Left hindlimb (tissue), 1 donor: Measurements from ENCODE around the gene WDCP.
"Not testable (repeated sequence)": the region's sequence is repeated elsewhere in the genome, so short reads cannot be mapped to it uniquely, and the experiment has no call there.

Experiments
- DNase-seq: peaks from one replicate; pipeline ENCODE4 v3.0.0-alpha.2; 2018

Gene WDCP

GRCh38 chr2:24021122-24021998 lies 25.8 kb downstream of the WDCP start:
- DNase-seq: no peak

- DNase-seq: no peak
Measured at GRCh38 chr2:24020244-24020643, 26.9 kb downstream of the WDCP start.

GRCh38 chr2:24019729-24020128 lies 27.5 kb downstream of the WDCP start:
- DNase-seq: no peak

GRCh38 chr2:24018241-24018640 lies 28.9 kb downstream of the WDCP start:
- no peak for DNase-seq

DNA sequence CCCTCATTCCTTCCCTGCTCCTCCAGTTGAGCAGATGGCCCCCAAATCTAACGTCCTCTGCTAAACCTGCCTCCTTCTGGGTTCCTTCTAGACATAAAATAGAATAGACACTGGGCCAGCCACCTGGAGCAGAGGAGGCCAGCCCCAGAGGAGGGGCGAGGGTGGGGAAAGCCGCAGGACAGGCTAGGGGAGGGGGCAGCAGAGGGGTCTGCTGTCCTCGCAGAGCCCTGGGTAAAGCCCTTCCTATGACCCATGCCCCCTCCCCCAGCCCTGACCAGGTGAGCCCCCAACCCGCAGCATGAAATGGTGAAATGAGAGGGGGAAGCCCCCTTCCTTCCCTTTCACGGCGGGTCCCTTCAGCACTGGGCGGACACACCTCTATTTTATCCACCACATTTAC lies 29.5 kb downstream of the WDCP start:
- DNase-seq: no peak

- no peak for DNase-seq
Measured at GRCh38 chr2:24016853-24017703, 30.1 kb downstream of the WDCP start.

GRCh38 chr2:24016376-24016761 lies 30.8 kb downstream of the WDCP start:
- DNase-seq: no peak

- DNase-seq: no peak
Measured at GRCh38 chr2:24015562-24016375, 31.4 kb downstream of the WDCP start.

DNA sequence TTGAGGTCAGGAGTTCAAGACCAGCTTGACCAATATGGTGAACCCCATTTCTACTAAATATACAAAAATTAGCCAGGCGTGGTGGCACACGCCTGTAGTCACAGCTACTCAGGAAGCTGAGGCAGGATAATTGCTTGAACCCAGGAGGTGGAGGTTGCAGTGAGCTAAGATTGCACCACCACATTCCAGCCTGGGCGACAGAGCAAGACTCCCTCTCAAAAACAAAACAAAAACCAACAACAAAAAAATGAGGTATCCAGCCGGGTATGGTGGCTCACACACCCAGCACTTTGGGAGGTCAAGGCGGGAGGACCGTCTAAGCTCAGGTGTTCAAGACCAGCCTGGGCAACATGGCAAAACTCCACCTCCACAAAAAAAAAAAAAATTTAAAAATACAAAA lies 32.3 kb downstream of the WDCP start:
- DNase-seq: not testable (repeated sequence)

- no peak for DNase-seq
Measured at GRCh38 chr2:24012521-24013188, 34.5 kb downstream of the WDCP start.

DNA sequence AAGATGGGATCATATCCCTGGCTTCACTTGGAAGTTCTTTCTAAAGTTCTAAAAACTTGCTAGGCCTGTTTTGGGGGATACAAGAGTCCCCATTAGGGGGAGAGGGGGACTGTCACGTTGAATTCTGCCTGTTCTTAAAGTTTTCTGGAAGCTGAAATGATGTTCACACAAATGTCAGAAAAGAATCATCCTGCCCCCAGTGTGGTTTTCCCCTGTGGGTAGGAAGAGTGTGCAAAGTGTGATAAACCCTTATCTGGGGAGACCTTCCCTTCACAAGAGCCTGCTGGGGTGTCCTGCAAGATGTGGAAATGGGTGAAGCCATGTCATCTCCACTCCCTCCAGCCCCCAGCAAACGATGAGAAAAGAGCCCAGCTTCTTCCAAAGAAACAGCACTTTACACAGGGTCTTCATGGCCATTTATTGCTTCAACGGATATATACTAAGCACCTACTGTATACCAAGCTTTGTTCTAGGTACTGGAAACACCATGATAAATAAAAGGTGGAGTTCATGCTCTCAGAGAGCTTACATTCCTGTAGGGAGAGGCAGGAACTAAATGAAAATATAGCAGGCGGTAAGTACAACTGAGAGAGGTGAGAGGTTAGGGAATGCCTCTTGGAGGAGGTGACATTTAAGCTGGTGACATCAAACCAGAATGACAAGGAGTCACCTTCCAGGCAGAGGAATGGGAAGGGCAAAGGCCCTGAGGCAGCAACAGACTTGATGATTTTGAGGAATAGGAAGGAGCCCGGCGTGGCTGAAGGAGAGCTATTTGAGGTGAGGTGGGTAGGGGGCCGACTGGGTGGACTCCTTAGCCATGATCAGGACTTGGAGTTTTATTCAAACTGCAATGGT lies 35.7 kb downstream of the WDCP start:
- DNase-seq: no peak

DNA sequence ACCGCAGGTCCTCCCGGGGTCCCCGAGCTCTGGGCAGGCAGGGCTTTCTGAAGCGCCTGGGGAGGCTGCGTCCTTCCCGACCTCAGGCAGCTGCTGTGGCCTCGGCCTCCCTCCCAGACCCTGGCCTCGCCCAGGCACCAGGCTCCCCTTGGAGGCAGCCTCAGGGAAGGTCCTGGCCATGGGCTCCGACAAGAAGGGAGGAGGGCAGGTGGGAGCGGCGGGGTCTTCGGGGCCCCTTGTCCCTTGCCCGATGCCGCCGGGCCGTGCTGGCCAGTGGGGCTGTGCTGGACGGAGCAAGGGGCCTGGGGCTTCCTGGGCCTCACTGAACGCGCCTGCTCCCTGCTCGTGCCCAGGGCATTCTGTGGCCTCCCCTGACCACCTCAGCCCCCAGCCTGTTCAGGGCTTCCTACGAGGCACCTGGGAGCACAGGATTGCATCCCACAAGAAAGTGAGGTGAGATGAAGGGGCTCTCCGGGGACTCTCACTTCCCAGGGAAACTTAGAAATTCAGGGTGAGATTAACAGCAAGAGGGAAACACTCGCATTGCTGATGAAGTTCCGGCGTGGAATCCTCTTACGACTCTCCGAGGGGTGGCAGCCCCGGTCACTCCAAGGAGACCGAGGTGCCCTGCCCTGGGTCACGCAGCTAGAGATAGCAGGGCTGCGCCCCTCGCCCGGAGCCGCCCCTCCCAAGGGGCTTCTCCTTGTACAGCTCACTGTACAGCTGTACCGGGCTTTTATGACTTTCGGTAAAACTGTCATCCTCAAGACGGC lies 36.5 kb downstream of the WDCP start:
- DNase-seq: peak; percentile 29

DNA sequence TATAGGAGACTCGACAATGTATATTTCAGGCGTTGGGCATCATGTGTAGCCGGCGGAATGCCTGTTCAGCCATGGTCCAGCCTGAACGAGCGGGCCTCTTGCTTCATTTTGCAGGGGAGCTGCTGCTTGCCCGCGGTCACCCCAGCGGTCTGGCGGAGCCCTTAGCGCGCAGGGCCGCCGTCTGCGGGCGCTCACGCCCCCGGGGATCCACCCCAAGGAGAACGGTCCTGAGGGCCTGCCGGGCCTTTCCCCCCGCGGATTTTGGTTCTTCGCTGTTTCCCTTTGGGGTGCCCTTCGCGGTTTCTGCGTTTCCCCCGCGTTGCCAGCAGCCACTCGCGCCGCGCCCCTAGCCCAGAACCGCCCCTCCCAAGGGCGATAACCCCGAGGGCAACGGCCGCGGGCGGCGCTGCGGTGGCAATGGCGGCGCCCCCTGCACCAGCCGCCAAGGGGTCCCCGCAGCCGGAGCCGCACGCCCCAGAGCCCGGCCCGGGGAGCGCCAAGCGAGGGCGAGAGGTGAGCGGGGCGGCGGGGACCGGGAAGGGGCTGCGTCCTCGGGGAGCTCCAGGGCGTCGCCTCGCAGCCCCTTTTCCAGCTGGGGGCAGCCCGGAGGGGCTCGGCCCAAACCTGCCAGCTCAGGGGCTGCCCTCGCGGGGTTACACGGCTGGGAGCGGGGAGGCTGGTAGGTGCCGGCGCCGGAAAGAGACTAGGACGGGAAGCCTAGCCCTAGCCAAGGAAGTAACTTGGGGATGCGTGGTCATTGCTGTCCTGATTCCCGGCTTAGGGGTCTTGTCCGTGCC lies 37.3 kb downstream of the WDCP start, which contains the start of gene MFSD2B:
Gene MFSD2B (plus strand): TSS at position 406 of the 797 bp plus-strand sequence. CDS start 12 bp downstream, at position 418.
- DNase-seq: peak; percentile 31

DNA sequence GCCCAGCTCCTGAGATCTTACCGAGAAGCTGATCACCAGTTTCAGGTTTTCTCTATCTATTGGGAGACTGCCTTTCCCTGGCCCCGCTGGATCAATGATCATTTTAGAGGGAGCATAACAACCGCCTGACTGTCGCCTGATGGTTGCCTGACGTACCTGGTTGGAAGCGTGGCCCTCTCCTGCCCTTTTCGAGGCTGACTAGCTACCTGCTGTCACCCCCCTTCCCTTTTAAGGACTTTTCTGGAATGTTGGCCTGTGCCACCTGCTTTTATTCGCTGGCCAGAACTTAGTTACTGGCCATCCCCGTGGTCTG lies 37.9 kb downstream of the WDCP start:
- DNase-seq: no peak

DNA sequence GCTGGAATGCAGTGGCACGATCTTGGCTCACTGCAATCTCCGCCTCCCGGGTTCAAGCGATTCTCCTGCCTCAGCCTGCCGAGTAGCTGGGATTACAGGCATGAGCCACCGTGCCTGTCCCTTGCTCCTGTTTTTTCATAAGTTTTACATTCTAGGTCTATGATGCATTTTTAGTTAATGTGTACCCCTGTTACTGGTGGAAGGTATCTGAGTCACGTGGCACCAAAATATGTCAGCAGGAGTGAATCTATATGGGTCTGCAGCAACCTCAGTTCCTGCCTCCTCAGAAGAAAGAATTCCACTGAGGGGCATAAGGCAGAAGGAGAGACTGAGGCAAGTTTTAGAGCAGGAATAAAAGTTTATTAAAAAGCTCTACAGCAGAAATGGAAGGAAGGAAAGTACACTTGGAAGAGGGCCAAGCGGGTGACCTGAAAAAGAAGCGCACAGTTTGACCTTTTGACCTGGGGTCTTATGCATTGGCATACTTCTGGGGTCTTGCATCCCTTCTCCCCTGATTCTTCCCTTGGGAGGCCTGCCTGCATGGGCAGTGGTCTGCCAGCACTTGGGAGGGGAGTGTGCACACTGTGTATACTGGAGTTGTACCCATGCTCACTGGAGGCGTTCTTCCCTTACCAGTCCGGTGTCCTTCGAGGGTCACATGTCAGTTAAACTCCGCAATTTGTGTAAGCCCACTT lies 38.4 kb downstream of the WDCP start:
- DNase-seq: no peak

GRCh38 chr2:24007693-24008092 lies 39.5 kb downstream of the WDCP start:
- no peak for DNase-seq

DNA sequence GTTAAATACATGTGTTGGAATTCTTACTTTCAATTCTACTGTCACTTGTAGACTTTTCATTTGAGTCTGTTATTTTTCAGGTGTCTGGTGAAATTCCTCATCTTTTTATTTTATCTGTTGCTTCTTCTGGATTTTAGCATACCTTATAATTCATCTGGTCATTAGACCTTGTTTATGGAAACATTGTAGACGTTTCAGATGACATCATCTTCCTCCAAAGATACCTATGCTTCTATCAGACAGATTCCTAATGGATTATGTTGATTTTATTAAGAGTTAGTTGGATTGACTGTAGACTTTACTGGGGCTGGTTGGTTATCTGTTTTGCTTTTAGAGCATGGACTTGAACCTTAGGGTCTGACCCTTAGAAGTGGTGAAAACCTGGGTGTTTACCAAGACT lies 52.6 kb downstream of the WDCP start:
- no peak for DNase-seq

GRCh38 chr2:23993736-23994269 lies 53.4 kb downstream of the WDCP start:
- no peak for DNase-seq

DNA sequence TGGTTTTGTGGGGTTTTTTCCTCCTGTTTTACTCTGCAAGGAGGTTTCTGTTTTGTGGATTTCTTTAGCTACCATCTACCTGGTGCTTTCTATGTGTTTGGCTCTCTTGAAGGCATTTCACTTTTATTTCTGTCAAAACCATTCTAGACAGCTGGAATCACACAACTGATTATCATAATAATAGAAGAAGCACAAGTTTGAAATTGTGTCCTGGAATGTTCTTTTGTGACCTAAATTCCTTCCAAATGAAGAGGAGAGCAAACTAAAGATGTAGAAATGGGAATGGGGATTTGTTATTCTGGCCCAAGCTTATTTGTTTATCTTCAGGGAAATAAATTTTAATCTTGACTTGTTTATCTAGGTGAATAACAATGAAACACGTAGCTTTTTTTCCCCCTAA lies 54.3 kb downstream of the WDCP start:
- no peak for DNase-seq
